Stimulated activated CD4-positive, alpha-beta T cell treated with anti-CD3 and anti-CD28 coated beads, Interleukin-4, amount 100 ng/mL, for 1 hour (primary cell): ENCODE results near the gene FBLN2.

Source experiments
- DNase-seq: peaks from one replicate; pipeline ENCODE4 v3.0.0-alpha.2; 2020

FBLN2 gene

GRCh38 chr3:13533885-13534301 lies 15.0 kb upstream of the FBLN2 start:
- no peak for DNase-seq

- no peak for DNase-seq
Measured at GRCh38 chr3:13535526-13535875, 13.4 kb upstream of the FBLN2 start.

- DNase-seq: no peak
Measured at GRCh38 chr3:13535905-13536304, 13.0 kb upstream of the FBLN2 start.

GRCh38 chr3:13536432-13536831 lies 12.5 kb upstream of the FBLN2 start:
- DNase-seq: no peak

- DNase-seq: no peak
Measured at GRCh38 chr3:13536832-13537231, 12.1 kb upstream of the FBLN2 start.

GRCh38 chr3:13537244-13537908 lies 11.5 kb upstream of the FBLN2 start:
- no peak for DNase-seq

GRCh38 chr3:13537909-13538296 lies 11.0 kb upstream of the FBLN2 start:
- no peak for DNase-seq

- DNase-seq: no peak
Measured at GRCh38 chr3:13538520-13539291, 10.2 kb upstream of the FBLN2 start.

- DNase-seq: no peak
Measured at GRCh38 chr3:13539292-13539638, 9.7 kb upstream of the FBLN2 start.

GRCh38 chr3:13539671-13540070 lies 9.3 kb upstream of the FBLN2 start:
- DNase-seq: no peak

GRCh38 chr3:13540297-13540995 lies 8.5 kb upstream of the FBLN2 start:
- no peak for DNase-seq

- no peak for DNase-seq
Measured at GRCh38 chr3:13541691-13542090, 7.2 kb upstream of the FBLN2 start.

- DNase-seq: no peak
Measured at GRCh38 chr3:13542142-13542541, 6.8 kb upstream of the FBLN2 start.

- DNase-seq: no peak
Measured at GRCh38 chr3:13543253-13543652, 5.7 kb upstream of the FBLN2 start.

GRCh38 chr3:13544293-13544831 lies 4.6 kb upstream of the FBLN2 start:
- DNase-seq: peak; percentile 33

- no peak for DNase-seq
Measured at GRCh38 chr3:13544951-13545651, 3.8 kb upstream of the FBLN2 start.

- DNase-seq: no peak
Measured at GRCh38 chr3:13545952-13546454, 2.9 kb upstream of the FBLN2 start.

- DNase-seq: no peak
Measured at GRCh38 chr3:13546667-13547171, 2.2 kb upstream of the FBLN2 start.

- DNase-seq: no peak
Measured at GRCh38 chr3:13547591-13548371, 1.1 kb upstream of the FBLN2 start.

- DNase-seq: no peak
Measured at GRCh38 chr3:13549623-13550422, 898 bp downstream of the FBLN2 start.

GRCh38 chr3:13550423-13550690 lies 1.4 kb downstream of the FBLN2 start:
- no peak for DNase-seq
